T follicular helper cell (primary cell): ENCODE results near the gene SLC9B2.

Experiments used
- DNase-seq: peaks from one replicate; pipeline ENCODE4 v3.0.0-alpha.2; 2020; ENCODE audit warnings: low read depth
- total RNA-seq, 2 experiments: gene quantifications; one replicate each; lab custom pipeline; 2026; lab: John Stamatoyannopoulos, UW

The SLC9B2 gene, protein sequence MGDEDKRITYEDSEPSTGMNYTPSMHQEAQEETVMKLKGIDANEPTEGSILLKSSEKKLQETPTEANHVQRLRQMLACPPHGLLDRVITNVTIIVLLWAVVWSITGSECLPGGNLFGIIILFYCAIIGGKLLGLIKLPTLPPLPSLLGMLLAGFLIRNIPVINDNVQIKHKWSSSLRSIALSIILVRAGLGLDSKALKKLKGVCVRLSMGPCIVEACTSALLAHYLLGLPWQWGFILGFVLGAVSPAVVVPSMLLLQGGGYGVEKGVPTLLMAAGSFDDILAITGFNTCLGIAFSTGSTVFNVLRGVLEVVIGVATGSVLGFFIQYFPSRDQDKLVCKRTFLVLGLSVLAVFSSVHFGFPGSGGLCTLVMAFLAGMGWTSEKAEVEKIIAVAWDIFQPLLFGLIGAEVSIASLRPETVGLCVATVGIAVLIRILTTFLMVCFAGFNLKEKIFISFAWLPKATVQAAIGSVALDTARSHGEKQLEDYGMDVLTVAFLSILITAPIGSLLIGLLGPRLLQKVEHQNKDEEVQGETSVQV
- total RNA-seq = 23.2 to 50.1 reads per million in 2 experiments

DNA sequence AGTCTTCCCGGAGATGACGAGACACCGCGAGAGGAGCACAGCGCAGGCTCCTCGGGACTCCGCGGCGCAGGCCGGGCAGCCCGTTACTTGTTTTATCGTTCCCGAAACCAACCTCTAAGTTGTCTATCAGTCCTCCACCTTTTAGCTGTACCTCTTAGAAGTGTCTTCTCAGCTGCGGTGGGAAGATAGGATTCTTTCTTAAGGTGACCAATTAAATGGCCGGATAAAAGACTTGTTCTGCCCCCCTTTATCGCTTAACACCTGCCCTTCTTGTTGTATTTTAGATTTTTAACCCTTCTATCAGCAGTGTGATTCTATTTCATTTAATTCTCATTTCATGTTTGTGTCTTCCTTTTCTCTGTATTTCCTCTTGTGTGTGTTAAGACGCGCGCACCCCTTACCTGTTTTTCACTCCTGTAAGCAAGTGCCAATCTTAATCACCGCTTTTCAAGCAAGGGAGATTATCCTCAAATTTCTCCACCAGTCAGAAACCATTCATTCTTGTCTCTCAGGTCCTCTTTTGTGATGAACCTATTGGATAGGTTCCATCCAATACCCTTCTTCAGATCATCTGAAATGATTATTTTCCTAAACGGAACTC is at the start of gene SLC9B2:
Gene SLC9B2, minus strand, starts transcription at position 15 of the 601 bp plus-strand sequence. CDS start 9,211 bp downstream, outside the sequence.
- DNase-seq = no peak

- no peak for DNase-seq
These were observed 49.6 kb upstream of the SLC9B2 start for GRCh38 chr4:103126126-103126525.

DNA sequence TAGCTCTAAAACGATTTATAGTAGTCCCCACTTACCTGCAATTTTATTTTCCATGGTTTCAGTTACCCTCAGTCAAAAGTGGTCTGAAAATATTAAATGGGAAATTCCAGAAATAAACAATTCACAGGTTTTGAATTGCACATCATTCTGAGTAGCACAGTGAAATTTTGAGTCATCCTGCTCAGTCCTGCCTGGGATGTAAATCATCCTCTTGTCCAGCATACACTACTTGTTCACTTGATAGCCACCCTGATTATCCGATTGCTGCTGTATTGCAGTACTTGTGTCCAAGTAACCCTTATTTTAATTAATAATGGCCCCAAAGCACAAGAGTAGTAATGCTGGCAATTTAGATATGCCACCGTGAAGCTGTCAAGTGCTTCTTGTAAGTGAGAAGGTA is 46.6 kb upstream of the SLC9B2 start:
- DNase-seq = no peak

GRCh38 chr4:103118166-103118565 is 41.6 kb upstream of the SLC9B2 start:
- DNase-seq = no peak

DNA sequence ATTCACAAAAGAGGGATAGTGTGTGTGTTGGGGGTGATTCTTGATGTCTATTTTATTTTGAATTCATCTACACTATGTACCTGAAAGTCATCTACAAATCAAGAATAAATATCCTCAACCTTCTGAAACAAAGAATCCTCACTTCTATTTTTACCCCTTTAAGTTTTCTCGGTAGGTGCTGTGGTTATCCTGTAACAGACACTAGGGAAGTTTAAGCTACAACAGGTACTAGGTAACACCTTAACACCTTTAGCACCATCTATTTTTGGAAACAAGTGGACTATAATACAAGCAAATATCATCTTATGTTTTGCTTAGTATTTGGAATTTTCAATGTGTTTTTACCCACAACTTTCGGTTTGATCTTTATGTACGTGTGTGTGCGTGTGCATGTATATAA is 35.0 kb upstream of the SLC9B2 start:
- DNase-seq = no peak

DNA sequence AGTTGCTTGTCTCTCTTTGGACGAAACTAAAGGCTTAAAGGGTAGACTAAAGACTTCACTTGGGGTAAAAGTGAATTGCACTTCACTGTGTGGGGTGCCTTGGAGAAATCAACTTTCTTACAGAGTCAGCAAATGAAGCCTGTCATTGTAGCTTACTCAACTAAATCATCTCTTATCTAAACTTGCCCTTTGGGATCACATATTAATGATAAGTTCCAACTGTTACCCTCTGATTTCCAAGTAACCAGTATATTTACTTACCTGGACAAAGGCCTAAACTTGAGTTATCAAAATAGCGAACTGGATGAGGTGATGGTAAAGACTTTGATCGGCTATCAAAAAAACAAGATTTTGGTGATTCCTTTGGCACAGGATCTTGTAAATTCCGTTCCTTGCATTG is 32.0 kb upstream of the SLC9B2 start:
- no peak for DNase-seq

GRCh38 chr4:103105558-103106356 is 29.2 kb upstream of the SLC9B2 start:
- DNase-seq = no peak

- no peak for DNase-seq
These were observed 28.3 kb upstream of the SLC9B2 start for GRCh38 chr4:103104886-103105285.

- no peak for DNase-seq
These were observed 24.1 kb upstream of the SLC9B2 start for GRCh38 chr4:103100691-103101090.

DNA sequence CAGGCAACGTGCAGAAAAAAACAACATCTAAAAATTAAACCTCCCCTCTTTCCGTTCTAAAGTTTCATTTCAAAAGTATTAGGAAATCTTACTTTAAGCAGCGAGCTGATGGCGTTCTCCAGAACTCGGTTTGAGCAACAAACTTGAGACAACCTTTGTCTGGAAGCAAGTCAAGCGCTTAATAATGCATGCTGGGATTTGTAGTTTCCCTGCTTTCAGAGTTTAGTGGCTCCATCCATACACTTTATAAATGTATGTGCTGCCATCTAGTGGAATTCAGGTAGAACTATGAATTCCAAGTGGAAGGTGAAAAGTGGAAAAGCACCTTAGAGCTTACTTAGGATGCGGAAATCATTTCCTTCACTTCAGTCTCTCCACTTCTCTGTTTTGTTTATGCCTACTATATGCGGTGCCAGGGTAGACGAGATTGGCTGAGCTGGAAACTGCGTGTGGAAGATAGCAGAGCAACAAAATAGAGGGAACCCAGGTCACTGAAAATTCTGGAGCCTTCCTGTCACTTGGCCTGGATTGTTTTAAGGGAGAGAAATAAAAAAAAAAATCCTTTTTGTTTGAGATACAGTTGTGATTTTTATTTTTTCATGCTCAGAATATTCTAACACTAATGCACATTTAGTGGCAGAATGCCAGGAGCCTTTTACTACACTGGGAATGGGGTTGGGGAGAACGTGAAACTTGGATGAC is 23.3 kb upstream of the SLC9B2 start, which contains the start of gene BDH2:
Gene BDH2, minus strand, starts transcription at position 144 of the 702 bp plus-strand sequence. CDS start 3,580 bp downstream, outside the sequence.
- peak; percentile 20 for DNase-seq

DNA sequence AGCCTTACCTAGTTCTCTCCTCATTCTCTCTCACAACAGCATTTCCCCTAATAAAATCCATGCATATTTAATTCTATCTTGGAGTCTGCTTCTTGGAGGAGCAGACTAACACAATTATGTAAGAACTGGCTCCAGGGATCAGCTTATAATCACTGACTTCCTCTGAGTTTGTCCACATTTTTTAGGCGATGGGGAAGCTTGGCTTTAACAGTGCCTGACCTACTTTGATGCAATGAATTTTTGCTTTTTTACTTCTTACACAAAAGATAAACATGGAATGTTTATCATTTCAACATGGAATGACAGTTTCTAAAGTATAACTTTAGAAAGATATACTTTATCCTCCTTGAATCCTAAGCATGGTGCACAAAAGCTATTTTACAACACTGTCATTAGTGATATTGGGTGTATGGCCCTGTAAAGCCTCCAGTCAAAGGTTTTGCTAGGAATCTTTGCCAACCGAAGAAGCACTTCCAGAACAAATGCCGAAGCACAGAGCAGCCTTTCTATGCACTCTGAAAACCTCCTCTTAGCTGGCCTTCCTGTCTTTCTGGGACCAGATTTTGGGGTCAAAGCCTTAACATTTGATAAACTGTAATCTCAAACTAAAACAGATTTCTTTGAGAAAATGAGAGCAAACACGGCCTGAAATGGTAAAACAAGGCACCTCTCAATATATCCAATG is 22.3 kb upstream of the SLC9B2 start:
- no peak for DNase-seq

DNA sequence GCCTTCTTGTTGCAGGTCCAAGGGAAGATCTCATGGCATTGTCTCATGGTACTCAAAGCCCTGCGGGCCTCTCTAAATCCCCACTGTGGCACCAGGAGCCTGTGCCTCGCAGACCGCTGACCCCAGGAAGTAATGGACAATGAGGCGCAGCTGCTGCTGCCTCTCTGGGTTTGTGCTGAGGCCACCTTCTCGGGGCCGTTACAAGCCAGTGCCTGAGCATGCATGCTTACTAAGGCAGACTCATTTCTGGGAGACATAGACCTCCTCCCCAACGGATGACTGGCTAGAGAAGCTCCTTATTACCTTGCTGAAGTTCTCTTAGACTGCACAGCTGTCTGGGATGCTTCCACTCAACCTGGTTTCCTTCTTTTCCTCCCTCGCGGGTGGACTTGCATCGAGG is 21.8 kb upstream of the SLC9B2 start:
- no peak for DNase-seq

DNA sequence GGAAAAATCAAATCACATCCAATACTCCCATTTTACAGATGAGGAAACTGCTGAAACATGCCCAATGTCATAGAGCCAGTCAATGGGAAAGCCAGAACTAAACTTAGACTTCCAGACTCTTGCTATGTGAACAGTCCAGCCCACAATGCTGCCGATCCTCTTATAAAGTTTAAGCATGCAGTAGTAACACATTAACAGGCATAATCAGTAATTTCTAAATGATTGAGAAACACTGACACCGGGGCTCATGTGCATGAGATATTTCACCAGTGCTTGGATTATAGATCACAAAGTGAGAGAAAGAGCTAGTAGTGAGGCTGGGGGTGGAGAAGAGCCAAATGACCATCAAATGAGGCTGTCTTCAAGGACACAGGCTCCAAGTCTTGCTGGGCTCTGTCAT is 20.6 kb upstream of the SLC9B2 start:
- no peak for DNase-seq

DNA sequence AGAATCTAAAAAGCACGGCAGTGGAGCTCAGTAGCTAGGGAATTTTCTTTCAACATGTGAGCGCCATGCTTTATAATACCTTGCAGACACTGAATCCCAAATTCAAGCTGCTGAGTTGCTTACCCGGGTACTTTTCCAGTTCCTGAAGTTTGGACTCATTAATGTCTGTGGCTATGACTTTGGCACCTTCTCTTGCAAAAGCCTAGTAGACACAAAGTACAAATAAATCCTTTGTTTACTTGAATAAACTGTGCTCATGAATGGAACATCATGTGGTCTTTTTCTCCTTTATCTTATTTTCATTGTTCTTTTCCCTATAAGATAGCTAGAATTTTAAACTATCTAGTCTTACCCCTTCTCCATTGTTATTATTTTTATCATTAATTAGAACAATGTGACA is 18.5 kb upstream of the SLC9B2 start:
- DNase-seq = no peak

GRCh38 chr4:103092245-103092644 is 15.7 kb upstream of the SLC9B2 start:
- no peak for DNase-seq

GRCh38 chr4:103091601-103092223 is 15.2 kb upstream of the SLC9B2 start:
- peak; percentile 25 for DNase-seq

- no peak for DNase-seq
These were observed 12.9 kb upstream of the SLC9B2 start for GRCh38 chr4:103089481-103089880.

GRCh38 chr4:103086551-103086950 is 10.0 kb upstream of the SLC9B2 start:
- DNase-seq = no peak

- no peak for DNase-seq
These were observed 9.1 kb upstream of the SLC9B2 start for GRCh38 chr4:103085555-103086196.

DNA sequence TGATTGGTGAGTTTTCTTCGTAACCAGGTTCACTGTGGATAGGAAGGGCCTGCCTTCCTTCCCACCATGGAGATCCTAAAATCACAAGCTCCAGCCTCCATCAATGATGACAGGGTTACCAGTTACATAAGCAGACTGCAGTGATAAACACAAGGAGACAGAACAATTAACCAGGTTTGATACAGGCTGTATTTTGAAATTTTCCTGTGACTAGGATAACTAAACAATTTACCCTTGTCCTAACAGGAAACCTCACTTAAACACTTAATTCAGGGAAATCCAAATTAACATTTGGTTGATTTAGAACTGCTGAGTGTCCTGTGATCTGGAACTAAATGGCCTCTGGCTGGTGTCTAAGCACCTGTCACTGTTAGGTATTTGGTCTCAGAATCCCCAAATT is 3.1 kb upstream of the SLC9B2 start:
- no peak for DNase-seq
